Stimulated activated CD8-positive, alpha-beta memory T cell treated with anti-CD3 and anti-CD28 coated beads, Interleukin-4, amount 100 ng/mL, for 48 hours (primary cell): ENCODE measurements around the gene AP4B1.
A peak's percentile ranks its signal among the peaks of the same experiment; 100 is the strongest.

Experiments
- DNase-seq: peaks from one replicate; pipeline ENCODE4 v3.0.0-alpha.2; 2020

The AP4B1 gene

GRCh38 chr1:113891631-113892220, 12.9 kb downstream of the AP4B1 start:
- DNase-seq: no peak

- DNase-seq: no peak
Observed at GRCh38 chr1:113890816-113891215, 13.8 kb downstream of the AP4B1 start.

DNA sequence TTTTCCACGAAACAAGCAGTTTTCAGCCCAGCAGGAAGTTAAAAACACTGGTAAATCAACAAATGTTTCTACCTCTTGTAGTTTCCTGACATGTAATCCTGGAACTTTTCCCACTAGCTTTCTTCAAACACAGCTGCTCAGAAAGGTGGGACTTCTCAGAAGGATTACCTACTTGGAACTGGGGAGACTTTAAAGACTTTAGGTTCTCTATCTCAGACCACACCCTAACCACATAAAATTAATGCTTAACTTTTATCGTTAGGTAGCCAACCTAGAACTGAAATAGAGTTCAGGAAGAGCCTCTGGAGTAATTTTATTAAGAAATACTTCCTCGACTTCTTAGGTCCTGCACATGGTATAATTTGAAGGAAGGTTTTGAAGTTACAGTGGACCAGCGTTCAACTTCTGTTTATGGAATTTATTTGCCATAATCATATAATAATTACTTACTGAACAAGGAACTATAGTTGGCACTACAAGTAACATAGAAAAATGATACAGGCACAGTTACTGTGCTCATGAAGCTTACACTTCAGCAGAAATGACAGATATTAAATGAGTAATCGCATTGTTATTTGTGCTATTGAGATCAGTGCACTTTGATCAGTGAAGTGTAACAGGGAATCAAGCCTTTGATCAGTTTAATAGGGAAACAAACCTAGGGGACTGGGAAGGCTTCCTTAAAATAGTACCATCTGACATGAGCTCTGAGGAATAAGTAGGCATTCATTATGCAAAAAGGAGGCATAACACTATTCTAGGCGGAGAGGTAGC, 17.0 kb downstream of the AP4B1 start, which contains the start of gene BCL2L15:
Gene BCL2L15 (minus strand): TSS at position 180 of the 774 bp plus-strand sequence. CDS start 206 bp downstream, outside the sequence.
- DNase-seq: no peak

DNA sequence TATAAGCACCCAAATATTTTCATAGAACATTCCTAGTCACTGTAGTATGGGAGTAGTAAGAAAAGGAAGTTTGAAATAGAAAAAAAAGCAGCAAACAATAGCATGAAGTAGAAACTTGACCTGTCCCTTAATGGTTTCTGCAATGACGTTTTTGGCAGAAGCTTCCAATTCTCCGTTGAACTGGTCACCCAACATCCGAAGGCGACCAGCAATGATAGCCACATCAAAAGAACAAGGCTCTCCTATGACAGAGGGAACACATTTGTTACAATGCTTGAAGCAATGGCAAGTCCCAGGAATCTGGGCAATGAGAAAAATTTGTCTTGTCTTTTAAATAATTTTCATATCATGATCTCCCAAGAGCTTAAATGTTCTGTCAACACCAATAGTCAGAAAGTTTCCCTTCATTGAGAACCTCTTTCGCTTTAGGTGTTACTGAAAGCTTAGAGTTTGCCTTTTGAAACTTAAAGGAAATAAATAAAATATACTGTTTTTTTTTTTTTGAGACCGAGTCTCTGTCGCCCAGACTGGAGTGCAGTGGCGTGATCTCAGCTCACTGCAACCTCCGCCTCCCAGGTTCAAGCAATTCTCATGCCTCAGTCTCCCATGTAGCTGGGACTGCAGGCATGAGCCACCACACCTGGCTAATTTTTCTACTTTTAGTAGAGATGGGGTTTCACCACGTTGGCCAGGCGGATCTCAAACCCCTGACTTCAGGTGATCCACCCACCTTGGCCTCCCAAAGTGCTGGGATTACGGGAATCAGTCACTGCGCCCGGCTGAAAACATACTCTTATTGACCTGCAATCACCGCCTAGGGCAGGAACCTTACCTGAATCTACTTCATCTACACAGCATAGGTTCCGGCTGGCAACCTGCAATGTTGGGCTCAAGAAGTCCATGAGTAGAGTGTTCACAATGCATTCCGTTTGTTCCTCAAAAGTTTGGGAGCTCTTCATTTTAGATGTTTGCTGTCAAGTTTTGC, 17.9 kb downstream of the AP4B1 start:
- no peak for DNase-seq

- no peak for DNase-seq
Observed at GRCh38 chr1:113881661-113882060, 22.9 kb downstream of the AP4B1 start.

GRCh38 chr1:113879739-113880038, 24.9 kb downstream of the AP4B1 start:
- DNase-seq: no peak

DNA sequence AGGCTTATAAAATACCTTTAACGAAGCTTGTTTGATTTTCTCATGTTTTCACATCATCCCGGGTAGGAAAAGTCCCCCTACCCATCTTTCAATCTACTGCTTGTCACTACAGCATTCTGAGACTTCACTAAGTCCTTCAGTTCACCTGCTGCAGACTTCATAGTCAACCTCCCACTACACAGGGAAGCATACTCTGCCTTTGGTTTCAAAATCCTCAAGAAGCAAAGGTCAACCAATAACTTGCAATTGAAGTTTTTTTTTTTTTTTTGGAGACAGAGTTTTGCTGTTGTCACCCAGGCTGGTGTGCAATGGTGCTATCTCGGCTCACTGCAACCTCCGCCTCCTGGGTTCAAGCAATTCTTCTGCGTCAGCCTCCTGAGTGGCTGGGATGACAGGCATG, 28.4 kb downstream of the AP4B1 start:
- no peak for DNase-seq

DNA sequence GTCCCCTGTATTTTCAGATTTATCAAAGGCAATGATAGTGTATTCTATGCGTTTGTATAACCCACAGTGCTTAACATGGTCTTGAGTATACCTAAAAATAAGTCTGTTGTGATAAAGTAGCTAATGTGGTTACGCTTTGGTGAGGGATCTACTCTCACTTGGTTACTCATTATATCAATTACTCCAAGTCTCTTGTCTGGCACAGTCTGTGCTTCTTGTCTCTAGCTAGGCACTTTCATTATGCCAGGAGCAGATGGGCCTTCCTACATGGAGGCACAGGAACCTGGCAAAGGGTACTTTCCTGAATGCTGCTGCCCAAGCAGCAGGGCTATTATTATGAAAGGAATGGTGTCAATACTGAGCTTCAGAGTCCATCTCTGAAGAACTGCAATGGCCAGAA, 28.9 kb downstream of the AP4B1 start:
- no peak for DNase-seq

- DNase-seq: no peak
Observed at GRCh38 chr1:113874012-113874879, 30.4 kb downstream of the AP4B1 start.

DNA sequence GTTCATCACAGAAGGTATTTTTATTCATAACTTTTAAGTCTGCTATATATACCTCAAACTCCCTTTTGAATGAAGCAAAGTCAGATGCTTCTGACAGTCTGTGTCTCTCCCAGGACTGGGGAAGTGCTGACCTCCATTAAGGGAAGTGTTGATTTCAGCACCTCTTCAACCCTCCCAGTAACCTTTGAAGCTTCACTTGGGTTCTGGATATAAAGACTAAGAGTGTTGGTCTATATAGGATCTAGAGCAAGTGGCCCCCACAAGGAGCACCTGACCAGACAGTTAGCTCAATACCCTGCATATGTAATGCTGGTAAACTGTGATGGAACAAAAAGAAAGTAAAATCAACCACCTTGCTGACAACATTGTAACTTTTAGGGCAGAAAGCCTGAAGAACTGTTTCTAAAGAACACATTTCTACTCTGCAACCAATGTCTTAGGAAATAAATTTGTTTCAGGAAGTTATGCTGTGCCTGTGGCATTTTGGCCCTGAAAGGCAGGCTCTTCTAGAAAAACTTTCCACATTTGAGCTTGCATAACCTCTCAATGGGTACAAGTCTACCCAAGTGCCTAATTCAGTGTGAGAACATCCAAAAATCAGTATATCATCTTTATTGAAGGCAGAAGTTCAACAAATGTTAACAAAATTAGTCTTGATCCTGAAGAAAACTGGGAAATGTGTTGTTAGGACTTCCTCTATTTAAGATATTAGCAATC, 32.2 kb downstream of the AP4B1 start:
- no peak for DNase-seq

DNA sequence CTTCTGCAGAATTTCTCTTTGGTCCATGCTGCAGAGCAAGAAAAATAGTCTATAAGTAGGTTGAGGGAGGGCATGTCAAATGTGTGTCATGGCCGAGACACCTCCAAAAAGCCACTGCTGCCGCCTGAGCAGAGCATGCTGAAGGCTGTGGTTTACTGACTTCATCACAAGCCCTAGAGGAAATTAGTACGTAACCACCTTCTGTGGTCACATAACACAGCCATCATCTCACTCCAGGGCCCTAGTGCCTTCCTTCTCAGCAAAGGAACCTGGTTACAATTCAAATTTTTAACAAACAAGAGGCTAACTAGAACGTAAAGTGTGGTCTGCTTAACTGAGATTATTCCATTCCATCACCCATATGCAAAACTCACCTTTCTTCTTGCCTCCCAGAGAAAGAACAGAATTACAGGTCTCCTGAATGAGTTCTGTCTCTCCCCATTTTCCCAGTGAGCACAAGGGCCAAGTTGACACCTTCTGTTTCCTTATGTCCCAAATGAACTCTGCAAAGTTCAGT, 32.9 kb downstream of the AP4B1 start, which contains the start of gene PTPN22:
Gene PTPN22 (minus strand): TSS at position 116 of the 517 bp plus-strand sequence.
- peak; percentile 79 for DNase-seq

DNA sequence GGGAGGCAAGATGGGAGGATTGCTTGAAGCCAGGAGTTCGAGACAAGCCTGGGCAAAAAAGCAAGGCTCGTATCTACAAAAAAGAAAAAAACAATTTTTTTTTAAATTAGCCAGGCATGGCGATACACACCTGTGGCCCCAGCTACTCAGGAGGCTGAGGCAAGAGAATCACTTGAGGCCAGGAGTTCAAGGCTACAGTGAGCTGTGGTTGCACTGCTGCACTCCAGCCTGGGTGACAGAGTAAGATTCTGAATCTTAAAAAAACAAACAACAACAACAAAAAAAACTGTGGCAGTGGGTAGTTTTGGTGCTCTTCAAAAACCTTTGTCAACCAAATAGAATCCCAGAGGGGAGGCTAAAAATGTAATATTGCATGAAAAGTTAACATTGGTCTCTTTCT, 33.8 kb downstream of the AP4B1 start:
- DNase-seq: no peak

DNA sequence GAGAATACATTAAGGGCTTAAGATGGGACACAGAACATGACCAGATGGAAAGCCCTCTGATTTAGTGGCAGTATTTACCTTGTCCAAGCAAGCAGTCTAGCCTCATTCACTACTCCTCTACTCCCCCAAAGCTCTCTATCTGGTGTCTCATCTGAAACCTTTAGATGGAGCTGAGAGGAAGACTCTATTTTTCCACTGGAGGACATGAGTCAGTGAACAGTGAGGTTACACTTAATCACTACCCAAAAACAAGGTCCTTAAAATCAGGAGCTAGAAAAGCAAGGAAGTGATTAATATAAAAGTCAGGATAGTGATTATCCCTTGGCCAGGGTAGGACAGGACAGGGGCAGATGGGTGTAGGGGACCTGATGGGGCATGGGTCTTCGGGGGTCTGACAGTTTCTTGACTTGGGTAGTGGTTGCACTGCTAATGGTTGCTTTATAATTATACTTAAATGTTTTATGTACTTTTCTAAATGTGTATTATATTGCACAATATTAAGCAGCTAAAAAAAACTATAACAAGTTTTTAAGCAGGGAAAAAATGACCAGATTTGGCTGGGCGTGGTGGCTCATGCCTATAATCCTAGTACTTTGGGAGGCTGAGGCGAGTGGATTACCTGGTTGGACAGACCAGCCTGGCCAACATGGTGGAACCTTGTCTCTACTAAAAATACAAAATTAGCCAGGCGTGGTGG, 36.1 kb downstream of the AP4B1 start:
- DNase-seq: no peak

GRCh38 chr1:113861641-113862040, 43.0 kb downstream of the AP4B1 start:
- no peak for DNase-seq

GRCh38 chr1:113860891-113861290, 43.7 kb downstream of the AP4B1 start:
- DNase-seq: no peak

GRCh38 chr1:113859478-113860175, 45.0 kb downstream of the AP4B1 start:
- no peak for DNase-seq

- DNase-seq: no peak
Observed at GRCh38 chr1:113858982-113859381, 45.6 kb downstream of the AP4B1 start.

DNA sequence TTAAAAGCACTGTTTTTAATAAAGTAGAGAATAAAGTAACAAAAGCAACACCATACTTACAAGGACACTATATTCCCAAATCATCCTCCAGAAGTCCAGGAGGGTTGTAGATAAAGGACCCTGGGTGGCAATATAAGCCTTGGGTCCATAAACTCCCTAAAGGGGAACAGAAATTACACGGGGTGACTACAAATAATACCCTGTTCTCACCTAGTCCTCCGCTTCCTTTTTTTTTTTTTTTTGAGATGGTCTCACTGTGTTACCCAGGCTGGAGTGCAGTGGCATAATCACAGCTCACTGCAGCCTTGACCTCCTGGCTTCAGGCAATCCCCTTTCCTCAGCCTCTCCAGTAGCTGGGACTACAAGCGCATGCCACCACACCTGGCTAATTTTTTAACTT, 46.2 kb downstream of the AP4B1 start:
- DNase-seq: no peak

GRCh38 chr1:113857776-113858175, 46.8 kb downstream of the AP4B1 start:
- no peak for DNase-seq

DNA sequence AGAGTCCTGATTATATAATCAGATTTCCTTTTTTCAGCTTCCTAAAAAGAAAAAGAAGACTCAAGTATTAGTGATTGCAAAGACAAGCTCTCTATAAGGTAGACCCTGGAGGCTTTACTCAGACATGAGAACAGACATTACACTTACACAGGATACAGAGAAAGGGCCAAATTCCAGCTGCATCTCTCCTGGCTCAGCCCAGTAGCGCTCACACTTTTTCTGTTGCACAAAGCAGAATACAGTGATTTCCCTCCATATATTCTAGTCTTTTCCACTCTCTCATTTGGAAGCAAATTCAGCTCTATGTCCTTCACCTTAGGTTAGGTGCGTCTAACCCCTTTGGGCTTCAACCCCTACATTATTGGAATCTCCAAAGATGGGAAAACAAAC, 48.2 kb downstream of the AP4B1 start:
- no peak for DNase-seq
